Loucy (cell line): ENCODE results near the gene FEV.

Experiments
- H2AFZ ChIP-seq: fragments of 200-600 bp; sonication (generic); 2 replicates; pipeline ENCODE4 v1.6.0; 2016; ENCODE audit warnings: antibody characterized with exemption, mild to moderate bottlenecking, low read length, moderate library complexity
- H3F3A ChIP-seq: fragments of 200-600 bp; 2 replicates; pipeline ENCODE4 v1.6.0; 2016; ENCODE audit warnings: antibody characterized with exemption, low read depth, mild to moderate bottlenecking
- H3K27me3 ChIP-seq: fragments of 200-600 bp; sonication (generic); 2 replicates; pipeline ENCODE4 v1.6.1; 2014; ENCODE audit warnings: low read length, mild to moderate bottlenecking; ENCODE audit not compliant: insufficient read depth, poor library complexity, severe bottlenecking
- H3K36me3 ChIP-seq: fragments of 200-600 bp; sonication (generic); 2 replicates; pipeline ENCODE4 v1.6.1; 2016; ENCODE audit warnings: low read length; ENCODE audit not compliant: insufficient read depth
- H3K4me1 ChIP-seq: fragments of 200-600 bp; sonication (generic); 2 replicates; pipeline ENCODE4 v1.5.1; 2014; ENCODE audit warnings: low read length, mild to moderate bottlenecking; ENCODE audit not compliant: insufficient read depth, poor library complexity, severe bottlenecking
- H3K4me2 ChIP-seq: fragments of 200-600 bp; sonication (generic); 2 replicates; pipeline ENCODE4 v1.6.0; 2014; ENCODE audit warnings: antibody characterized with exemption, low read length, low read depth, mild to moderate bottlenecking; ENCODE audit not compliant: poor library complexity, severe bottlenecking
- H3K4me3 ChIP-seq: fragments of 200-600 bp; sonication (generic); 2 replicates; pipeline ENCODE4 v1.5.1; 2014; ENCODE audit warnings: low read length, mild to moderate bottlenecking, mixed read lengths; ENCODE audit not compliant: poor library complexity, severe bottlenecking
- H3K79me2 ChIP-seq: fragments of 200-600 bp; sonication (generic); 2 replicates; pipeline ENCODE4 v1.6.1; 2014; ENCODE audit warnings: low read length; ENCODE audit not compliant: insufficient read depth
- H3K9ac ChIP-seq: fragments of 200-600 bp; sonication (generic); 2 replicates; pipeline ENCODE4 v1.6.0; 2014; ENCODE audit warnings: mild to moderate bottlenecking, low read depth, low read length, moderate library complexity; ENCODE audit not compliant: poor library complexity, severe bottlenecking
- H3K9me2 ChIP-seq: fragments of 200-600 bp; sonication (generic); replicated peaks from 2 replicates; pipeline ENCODE4 v1.6.1; 2016; ENCODE audit warnings: low read depth, low read length, mixed read lengths
- H3K9me3 ChIP-seq: fragments of 200-600 bp; sonication (generic); 2 replicates; pipeline ENCODE4 v1.6.1; 2014; ENCODE audit warnings: mild to moderate bottlenecking, antibody characterized with exemption, low read length, low read depth; ENCODE audit not compliant: insufficient read depth
- H4K20me1 ChIP-seq: fragments of 200-600 bp; sonication (generic); 2 replicates; pipeline ENCODE4 v1.6.0; 2014; ENCODE audit warnings: antibody characterized with exemption, low read length, mild to moderate bottlenecking; ENCODE audit not compliant: insufficient read depth, poor library complexity, severe bottlenecking
- CTCF ChIP-seq: fragments of 200-600 bp; sonication (generic); conservative IDR thresholded peaks from 2 replicates; pipeline ENCODE4 v1.5.1; 2014; ENCODE audit warnings: mild to moderate bottlenecking, antibody characterized with exemption, low read length
- EZH2phosphoT487 ChIP-seq: fragments of 200-600 bp; IDR thresholded peaks from 2 replicates; pipeline ENCODE4 v1.6.1; 2018; ENCODE audit warnings: antibody characterized with exemption, mild to moderate bottlenecking, moderate library complexity, borderline replicate concordance

FEV gene

GRCh38 chr2:219028141-219028540, 43.2 kb upstream of the FEV start:
- Histone ChIP-seq H3K36me3 (no peaks in the 10 kb centered on the region), H4K20me1 (no peaks in the 10 kb centered on the region), H3K4me1 (no peaks in the 10 kb centered on the region), H3F3A (no peaks in the 10 kb centered on the region), H3K27me3 (no peaks in the 10 kb centered on the region), H3K4me2 (no peak overlapping the region), H2AFZ (no peak overlapping the region), H3K9me2 (no peaks in the 10 kb centered on the region), H3K9me3 (no peaks in the 10 kb centered on the region), H3K4me3 (no peak overlapping the region), H3K9ac (no peak overlapping the region), H3K79me2 (no peaks in the 10 kb centered on the region)
- no peak for TF ChIP-seq CTCF
- TF ChIP-seq EZH2phosphoT487: no peak

GRCh38 chr2:219027511-219028055, 42.6 kb upstream of the FEV start:
- Histone ChIP-seq H3K36me3 (no peaks in the 10 kb centered on the region), H2AFZ (no peak overlapping the region), H3K9ac (no peak overlapping the region), H3K4me1 (no peaks in the 10 kb centered on the region), H4K20me1 (no peaks in the 10 kb centered on the region), H3K9me2 (no peaks in the 10 kb centered on the region), H3K79me2 (no peaks in the 10 kb centered on the region), H3K27me3 (no peaks in the 10 kb centered on the region), H3K4me2 (no peak overlapping the region), H3F3A (no peaks in the 10 kb centered on the region), H3K9me3 (no peaks in the 10 kb centered on the region), H3K4me3 (no peak overlapping the region)
- TF ChIP-seq EZH2phosphoT487 (no peak), CTCF (no peak)

- Histone ChIP-seq H3K9ac (no peak overlapping the region), H3K4me2 (no peak overlapping the region), H2AFZ (no peak overlapping the region), H3K4me3 (no peak overlapping the region), H3K79me2 (no peaks in the 10 kb centered on the region), H3K9me2 (no peaks in the 10 kb centered on the region), H3K36me3 (no peaks in the 10 kb centered on the region), H3K27me3 (no peaks in the 10 kb centered on the region), H4K20me1 (no peaks in the 10 kb centered on the region), H3K4me1 (no peaks in the 10 kb centered on the region), H3F3A (no peaks in the 10 kb centered on the region), H3K9me3 (no peaks in the 10 kb centered on the region)
- TF ChIP-seq CTCF (no peak), EZH2phosphoT487 (no peak)
Measured at GRCh38 chr2:219026946-219027345, 42.0 kb upstream of the FEV start.
